ENCODE data around the gene TRAFD1. TPM values are rescaled to one million over a fixed set of nuclear protein-coding genes. Genes with fewer than 3 reads are reported as not detected.

Gene TRAFD1
- total RNA-seq = 10 to 100 TPM in 3 of 4 donors, 1 to 10 TPM in 1; 8.9 to 17.7 (median 14.5) TPM

- no peaks in the 10 kb centered on the region for H3K36me3 ChIP-seq
- in situ Hi-C loops (cut with MboI; ENCODE audit: low sequenced_read_pairs in 4 of 4) (no loop called here), intact Hi-C loops (cut with DNase I; ENCODE audit: low total_unique reads) (loop anchor here (2.0 to 10.0 kb wide), 2 partner anchors 17 to 259 kb away; partner anchors contain the start of genes HECTD4 and NAA25)
- H3K27ac ChIP-seq = peak within 1 kb of the TSS; percentile 86 to 97 (median 88)
- H3K27me3 ChIP-seq = no peaks in the 10 kb centered on the region
- peak; percentile 96 to 97 for DNase-seq
- H3K4me1 ChIP-seq = peaks cover 19 to 33% of the 10 kb centered on the region in 2 donors
- TF ChIP-seq, protein P1, sequence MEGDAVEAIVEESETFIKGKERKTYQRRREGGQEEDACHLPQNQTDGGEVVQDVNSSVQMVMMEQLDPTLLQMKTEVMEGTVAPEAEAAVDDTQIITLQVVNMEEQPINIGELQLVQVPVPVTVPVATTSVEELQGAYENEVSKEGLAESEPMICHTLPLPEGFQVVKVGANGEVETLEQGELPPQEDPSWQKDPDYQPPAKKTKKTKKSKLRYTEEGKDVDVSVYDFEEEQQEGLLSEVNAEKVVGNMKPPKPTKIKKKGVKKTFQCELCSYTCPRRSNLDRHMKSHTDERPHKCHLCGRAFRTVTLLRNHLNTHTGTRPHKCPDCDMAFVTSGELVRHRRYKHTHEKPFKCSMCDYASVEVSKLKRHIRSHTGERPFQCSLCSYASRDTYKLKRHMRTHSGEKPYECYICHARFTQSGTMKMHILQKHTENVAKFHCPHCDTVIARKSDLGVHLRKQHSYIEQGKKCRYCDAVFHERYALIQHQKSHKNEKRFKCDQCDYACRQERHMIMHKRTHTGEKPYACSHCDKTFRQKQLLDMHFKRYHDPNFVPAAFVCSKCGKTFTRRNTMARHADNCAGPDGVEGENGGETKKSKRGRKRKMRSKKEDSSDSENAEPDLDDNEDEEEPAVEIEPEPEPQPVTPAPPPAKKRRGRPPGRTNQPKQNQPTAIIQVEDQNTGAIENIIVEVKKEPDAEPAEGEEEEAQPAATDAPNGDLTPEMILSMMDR (IDR thresholded peaks at IDR 0.05 in 4 of 5, conservative IDR thresholded peaks at IDR 0.05 in 1 of 5) = no peak
- peak; percentile 92 to 95 for TF ChIP-seq POLR2A (IDR thresholded peaks at IDR 0.05)
- ATAC-seq = peak; percentile 96 to 98
- peak within 1 kb of the TSS; percentile 80 to 96 (median 92) for H3K4me3 ChIP-seq
- no peaks in the 10 kb centered on the region for H3K9me3 ChIP-seq
These were observed at the start of gene TRAFD1 for GRCh38 chr12:112125250-112125999. TSS of gene TRAFD1 (plus strand) at chr12:112125560. CDS start at chr12:112130523, 4,963 bp downstream.

GRCh38 chr12:112087055-112087850 is 38.1 kb upstream of the TRAFD1 start:
- TF ChIP-seq, protein P1 (IDR thresholded peaks at IDR 0.05 in 4 of 5, conservative IDR thresholded peaks at IDR 0.05 in 1 of 5) = no peak
- TF ChIP-seq POLR2A (IDR thresholded peaks at IDR 0.05) = no peak
- ATAC-seq (no peak), DNase-seq (no peak)
- Histone ChIP-seq H3K36me3 (peaks cover 0 to 75% of the 10 kb centered on the region in 2 donors), H3K4me3 (no peak overlapping the region), H3K4me1 (no peaks in the 10 kb centered on the region), H3K27ac (no peak overlapping the region), H3K27me3 (no peaks in the 10 kb centered on the region), H3K9me3 (no peaks in the 10 kb centered on the region)
- intact Hi-C loops (cut with DNase I; ENCODE audit: low total_unique reads) = no loop called here
- in situ Hi-C loops (cut with MboI; ENCODE audit: low sequenced_read_pairs in 4 of 4) = no loop called here

- H3K4me1 ChIP-seq = no peaks in the 10 kb centered on the region
- no peaks in the 10 kb centered on the region for H3K27me3 ChIP-seq
- H3K36me3 ChIP-seq = peaks cover 0 to 75% of the 10 kb centered on the region in 2 donors
- DNase-seq (no peak), ATAC-seq (no peak)
- TF ChIP-seq, protein P1 (IDR thresholded peaks at IDR 0.05 in 4 of 5, conservative IDR thresholded peaks at IDR 0.05 in 1 of 5) = no peak
- TF ChIP-seq POLR2A (IDR thresholded peaks at IDR 0.05) = no peak
- intact Hi-C loops (cut with DNase I; ENCODE audit: low total_unique reads) = no loop called here
- no peaks in the 10 kb centered on the region for H3K9me3 ChIP-seq
- H3K4me3 ChIP-seq = no peak overlapping the region
- in situ Hi-C loops (cut with MboI; ENCODE audit: low sequenced_read_pairs in 4 of 4) = no loop called here
- no peak overlapping the region for H3K27ac ChIP-seq
These were observed 37.5 kb upstream of the TRAFD1 start for GRCh38 chr12:112087851-112088250.

DNA sequence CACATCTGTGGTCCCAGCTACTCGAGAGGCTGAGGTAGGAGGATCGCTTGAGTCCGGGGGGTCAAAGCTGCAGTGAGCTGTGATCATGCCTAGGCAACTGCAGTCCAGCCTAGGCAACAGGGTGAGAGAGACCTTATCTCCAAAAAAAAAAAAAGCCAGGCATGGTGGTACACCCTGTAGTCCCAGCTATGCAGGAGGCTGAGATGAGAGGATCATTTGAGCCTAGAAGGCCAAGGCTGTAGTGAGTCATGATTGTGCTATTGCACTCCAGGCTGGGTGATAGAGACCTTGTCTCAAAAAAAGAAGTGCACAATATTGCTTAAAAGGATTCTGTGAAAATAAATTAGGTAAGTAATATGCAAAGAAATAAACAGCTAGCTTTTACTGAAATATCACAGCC is 33.8 kb upstream of the TRAFD1 start:
- Histone ChIP-seq H3K4me3 (no peak overlapping the region), H3K9me3 (no peaks in the 10 kb centered on the region), H3K27ac (no peak overlapping the region), H3K36me3 (peaks cover 0 to 48% of the 10 kb centered on the region in 2 donors), H3K27me3 (no peaks in the 10 kb centered on the region), H3K4me1 (peaks cover 0 to 6% of the 10 kb centered on the region in 2 donors)
- in situ Hi-C loops (cut with MboI; ENCODE audit: low sequenced_read_pairs in 4 of 4) (no loop called here), intact Hi-C loops (cut with DNase I; ENCODE audit: low total_unique reads) (no loop called here)
- ATAC-seq (no peak), DNase-seq (no peak)
- no peak for TF ChIP-seq POLR2A (IDR thresholded peaks at IDR 0.05)
- TF ChIP-seq, protein P1 (IDR thresholded peaks at IDR 0.05 in 4 of 5, conservative IDR thresholded peaks at IDR 0.05 in 1 of 5) = no peak
